ENCODE measurements around the gene PSMD5. TPM values are rescaled to one million over a fixed set of nuclear protein-coding genes. Genes with fewer than 3 reads are reported as not detected.
"Not testable (repeated sequence)": the region's sequence is repeated elsewhere in the genome, so short reads cannot be mapped to it uniquely, and the experiment has no call there.

PSMD5 gene
- polyA plus RNA-seq, 3 donors: 14.8 to 25.9 (median 15.8) TPM

DNA sequence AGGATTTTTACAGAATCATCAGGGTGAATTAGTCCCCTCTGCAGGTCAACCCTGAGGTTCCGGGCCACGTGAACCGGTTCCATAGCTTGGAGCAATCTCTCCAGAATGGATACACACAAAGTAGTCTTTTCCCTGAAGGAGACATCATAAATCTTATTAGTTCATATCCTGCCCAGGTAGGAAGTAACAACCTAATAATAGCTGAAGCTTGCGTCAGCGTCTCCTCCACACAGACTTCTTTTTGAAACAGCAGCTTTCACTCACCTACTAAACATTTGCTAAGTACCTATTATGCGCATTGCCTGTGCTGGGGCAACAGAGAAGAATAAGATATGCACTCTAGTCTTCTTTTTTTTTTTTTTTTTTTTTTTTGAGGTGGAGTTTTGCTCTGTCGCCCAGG lies 9.4 kb downstream of the PSMD5 start:
- 87 to 96% (median 91%) methylated on average over 6 to 7 of the region's 7 CpGs for WGBS, 3 donors

GRCh38 chr9:120832807-120833206 lies 9.9 kb downstream of the PSMD5 start:
- no peak overlapping the region for H3K27ac ChIP-seq (ENCODE audit: low read depth, low read length)

More for the DNA sequence above, 9.4 kb downstream of the PSMD5 start:
- no peak overlapping the region for H3K27ac ChIP-seq (ENCODE audit: low read depth, low read length)

- no peak overlapping the region for H3K27ac ChIP-seq (ENCODE audit: low read depth, low read length)
- 92 to 98% (median 94%) methylated on average over 3 of the region's 3 CpGs for WGBS, 3 donors
Measured at GRCh38 chr9:120830865-120831264, 11.9 kb downstream of the PSMD5 start.

DNA sequence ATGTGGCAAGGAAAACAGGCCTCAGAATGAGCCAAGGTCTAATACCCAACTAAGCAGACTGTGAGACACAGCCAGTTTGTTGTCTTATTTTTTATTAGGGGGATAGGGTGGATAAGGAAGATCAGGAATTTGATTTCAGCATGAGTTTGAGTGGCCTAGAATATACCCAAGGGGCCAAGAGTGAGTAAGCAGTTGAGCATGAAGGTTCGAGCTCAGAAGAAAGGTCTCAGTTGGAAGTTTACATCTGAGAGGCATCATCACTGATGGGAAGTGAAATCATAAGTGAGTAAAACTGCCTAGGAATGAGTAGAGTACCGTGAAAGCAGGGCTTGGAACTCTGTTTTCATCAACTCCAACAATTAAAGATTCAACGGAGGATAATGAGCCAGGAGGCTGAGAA lies 12.6 kb downstream of the PSMD5 start:
- H3K27ac ChIP-seq (ENCODE audit: low read depth, low read length): no peak overlapping the region
- WGBS, 3 donors: 81 to 94% (median 90%) methylated on average over 3 of the region's 3 CpGs

- H3K27ac ChIP-seq (ENCODE audit: low read depth, low read length): no peak overlapping the region
- 83 to 95% (median 91%) methylated on average over 1 of the region's 1 CpG for WGBS, 3 donors
Measured at GRCh38 chr9:120829650-120830049, 13.1 kb downstream of the PSMD5 start.

- H3K27ac ChIP-seq (ENCODE audit: low read depth, low read length): no peak overlapping the region
- WGBS, 3 donors: 48 to 95% (median 93%) methylated on average over 4 of the region's 4 CpGs
Measured at GRCh38 chr9:120820095-120820494, 22.6 kb downstream of the PSMD5 start.

DNA sequence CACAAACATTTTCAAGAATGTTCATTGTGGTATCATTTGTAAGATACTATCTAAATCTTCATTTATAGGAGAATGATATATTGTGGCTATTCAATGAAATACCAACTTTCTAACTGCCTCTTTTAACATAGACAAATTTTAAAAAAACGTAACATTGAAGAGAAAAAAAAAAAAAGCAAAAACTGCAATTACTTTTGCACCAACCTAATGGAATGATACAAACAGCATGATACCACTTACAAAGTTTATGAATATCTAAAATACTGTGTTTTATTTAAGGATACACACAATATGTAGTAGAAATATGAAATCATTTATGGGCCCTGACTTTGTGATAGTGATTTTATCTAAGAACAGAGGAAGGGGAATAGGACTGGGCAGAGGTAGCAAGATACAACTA lies 24.1 kb downstream of the PSMD5 start:
- H3K27ac ChIP-seq (ENCODE audit: low read depth, low read length): no peak overlapping the region
- WGBS, 3 donors: 79 to 96% (median 88%) methylated on average over 1 of the region's 1 CpG

- WGBS, 3 donors: 86 to 97% (median 91%) methylated on average over 4 of the region's 4 CpGs
- H3K27ac ChIP-seq (ENCODE audit: low read depth, low read length): no peak overlapping the region
Measured at GRCh38 chr9:120815075-120815474, 27.6 kb downstream of the PSMD5 start.

DNA sequence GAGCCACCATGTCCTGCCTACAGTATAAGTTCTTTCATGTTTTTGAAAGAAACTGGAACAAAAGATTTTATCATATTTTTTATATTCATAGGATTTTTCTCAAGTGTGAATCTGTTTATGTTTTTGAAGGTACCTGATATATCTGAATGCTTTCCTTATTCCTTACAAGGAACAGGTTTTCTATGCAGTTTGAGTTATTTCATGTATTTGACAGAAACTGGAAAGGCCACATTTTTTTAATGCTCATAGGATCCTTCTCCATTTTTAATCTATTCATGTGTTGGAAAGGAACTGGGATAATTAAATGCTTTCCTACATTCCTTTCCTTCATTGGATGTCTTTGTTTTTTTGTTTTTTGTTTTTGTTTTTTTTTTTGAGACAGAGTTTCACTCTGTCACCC lies 33.8 kb downstream of the PSMD5 start:
- H3K27ac ChIP-seq (ENCODE audit: low read depth, low read length): no peak overlapping the region

GRCh38 chr9:120807607-120808379 lies 34.9 kb downstream of the PSMD5 start:
- no peak overlapping the region for H3K27ac ChIP-seq (ENCODE audit: low read depth, low read length)

DNA sequence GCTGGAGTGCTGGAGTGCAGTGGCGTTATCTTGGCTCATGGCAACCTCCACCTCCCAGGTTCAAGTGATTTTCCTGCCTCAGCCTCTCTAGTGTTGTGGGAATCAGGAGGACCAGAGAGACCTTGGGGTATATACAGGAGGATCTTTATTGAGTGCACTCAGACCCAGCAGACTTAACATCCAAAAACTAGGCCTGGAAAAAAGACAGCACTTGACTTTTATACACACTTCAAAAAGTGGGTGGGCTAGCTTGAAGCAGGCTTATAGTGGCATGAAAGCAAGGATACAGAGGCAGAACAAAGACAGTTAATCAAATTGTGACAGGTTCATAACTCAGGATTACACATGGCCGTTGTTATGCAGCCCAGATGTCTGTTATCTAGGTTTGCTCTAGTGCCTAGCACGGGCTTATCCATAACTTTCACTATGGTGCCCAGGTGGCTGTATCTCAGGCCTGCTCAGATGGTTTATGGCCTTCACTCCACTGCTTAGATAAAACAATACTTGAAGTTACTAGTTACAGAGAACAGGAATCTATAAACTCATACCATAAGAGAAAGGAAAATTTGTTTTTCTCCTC lies 37.8 kb downstream of the PSMD5 start:
- not testable (repeated sequence) for H3K27ac ChIP-seq (ENCODE audit: low read depth, low read length)
- WGBS, 3 donors: 63 to 90% (median 82%) methylated on average over 3 of the region's 3 CpGs

- H3K27ac ChIP-seq (ENCODE audit: low read depth, low read length): no peak overlapping the region
- WGBS, 3 donors: 90 to 93% (median 93%) methylated on average over 7 of the region's 7 CpGs
Measured at GRCh38 chr9:120801441-120801840, 41.3 kb downstream of the PSMD5 start.

DNA sequence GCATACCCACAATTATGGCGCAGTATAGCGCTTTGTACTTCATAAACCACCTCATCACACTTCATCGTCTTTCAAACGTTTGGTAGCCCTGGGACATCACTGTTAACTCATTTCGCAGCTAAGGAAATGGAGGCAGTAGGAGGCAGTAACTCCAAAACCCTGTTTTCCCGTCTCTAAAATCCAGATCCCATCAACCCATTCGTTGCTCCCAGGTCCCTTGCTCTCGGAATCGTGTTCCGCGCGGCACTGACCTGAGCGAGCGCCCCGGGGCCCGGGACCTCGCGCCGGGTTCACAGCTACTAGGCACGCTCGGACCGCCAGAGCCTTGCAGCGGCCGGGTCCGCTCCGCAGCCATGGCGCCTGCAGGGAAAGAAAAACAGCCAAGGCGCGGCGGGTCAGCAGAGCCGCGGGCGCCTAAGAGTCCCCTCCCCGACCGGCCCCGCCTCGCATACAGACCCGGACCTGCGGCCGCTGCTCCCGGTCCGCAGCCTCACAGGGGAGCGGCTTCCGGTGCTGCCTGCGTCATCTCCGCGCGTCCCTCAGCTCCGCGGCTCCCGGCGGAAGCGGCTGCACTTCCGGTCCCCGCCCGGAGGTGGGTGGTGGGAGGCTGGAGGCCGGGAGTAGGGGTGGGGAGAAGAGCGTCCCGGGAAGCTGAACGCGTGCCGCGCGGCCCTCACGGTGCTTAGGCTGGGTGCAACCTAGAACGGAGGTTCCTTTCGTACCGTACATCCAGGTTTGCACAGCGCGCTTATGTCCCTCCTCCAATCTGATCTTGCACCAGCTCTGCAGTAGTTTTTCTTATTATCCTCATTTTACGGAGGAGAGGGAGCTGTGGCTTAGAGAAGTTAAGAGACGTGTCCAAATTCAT lies 49.6 kb downstream of the PSMD5 start, which contains the start of gene FBXW2:
Gene FBXW2, minus strand, starts transcription at position 519 of the 868 bp plus-strand sequence. CDS start 5,158 bp downstream, outside the sequence.
- H3K27ac ChIP-seq (ENCODE audit: low read depth, low read length): no peak within 1 kb of the TSS

DNA sequence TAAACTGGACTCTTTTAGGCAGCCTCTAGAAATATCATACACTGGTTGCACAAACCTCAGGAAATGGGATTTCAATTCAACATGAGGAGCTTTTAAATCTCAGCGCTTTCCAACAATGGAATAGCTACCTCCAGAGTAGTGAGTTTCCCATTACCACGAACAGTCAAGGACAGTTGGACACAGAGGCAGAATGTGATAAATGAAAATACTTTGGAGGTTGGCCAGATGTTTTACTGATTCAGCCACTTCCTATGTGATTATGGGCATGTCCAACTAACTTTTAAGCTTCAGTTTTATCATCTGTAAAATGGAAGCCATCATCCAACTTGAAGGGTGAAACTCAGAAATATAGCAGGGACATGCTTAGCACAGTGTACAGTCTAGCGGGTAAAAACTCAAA lies 51.6 kb downstream of the PSMD5 start:
- 49 to 79% (median 75%) methylated on average over 3 of the region's 3 CpGs for WGBS, 3 donors
- H3K27ac ChIP-seq (ENCODE audit: low read depth, low read length): no peak overlapping the region

More for the DNA sequence above, 49.6 kb downstream of the PSMD5 start, which contains the start of gene FBXW2:
- WGBS, 3 donors: 0% methylated on average over 69 to 72 of the region's 72 CpGs

- H3K27ac ChIP-seq (ENCODE audit: low read depth, low read length): no peak overlapping the region
- WGBS, 3 donors: 51 to 57% (median 57%) methylated on average over 4 of the region's 4 CpGs
Measured at GRCh38 chr9:120787933-120788332, 54.8 kb downstream of the PSMD5 start.

- WGBS, 3 donors: 42 to 63% (median 50%) methylated on average over 2 of the region's 2 CpGs
- peak overlapping the region; percentile 90 for H3K27ac ChIP-seq (ENCODE audit: low read depth, low read length)
Measured at GRCh38 chr9:120783602-120784047, 59.1 kb downstream of the PSMD5 start.

DNA sequence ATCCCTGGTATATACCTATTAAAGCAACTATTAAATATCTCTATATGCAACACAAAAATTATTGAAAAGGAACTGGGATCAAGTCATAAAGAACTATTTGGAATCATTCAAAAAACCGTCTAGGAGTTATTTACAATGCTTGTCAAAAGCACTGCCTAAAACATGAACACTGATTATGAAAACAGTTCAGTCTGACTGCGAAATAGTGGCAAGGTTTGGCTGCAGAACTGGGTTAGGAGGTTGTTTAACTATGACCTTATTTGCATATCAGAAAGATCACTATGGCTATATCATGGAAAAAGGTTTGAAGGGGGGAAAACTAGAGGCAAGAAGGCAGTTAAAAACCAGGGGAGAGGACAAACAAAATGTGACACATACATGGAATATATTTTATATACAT lies 61.5 kb downstream of the PSMD5 start:
- 35 to 82% (median 78%) methylated on average over 2 of the region's 2 CpGs for WGBS, 3 donors
- no peak overlapping the region for H3K27ac ChIP-seq (ENCODE audit: low read depth, low read length)

DNA sequence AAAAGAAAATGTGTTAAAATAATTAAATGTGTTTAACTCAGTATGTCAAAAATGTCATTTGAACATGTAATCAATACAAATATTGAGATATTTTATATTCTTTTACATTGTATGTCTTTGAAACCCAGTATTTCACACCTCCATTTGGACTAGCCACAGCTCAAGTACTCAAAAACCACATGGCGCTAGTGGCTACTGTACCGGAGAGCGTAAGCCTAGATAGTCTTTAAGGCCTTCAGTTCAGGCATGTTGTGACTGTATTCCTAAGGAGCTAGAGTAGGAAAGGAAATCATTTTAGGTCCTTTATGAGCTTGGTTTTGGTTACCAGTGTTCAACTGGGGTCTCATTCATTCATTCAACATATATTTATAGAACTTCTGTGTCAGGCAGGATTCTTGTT lies 62.4 kb downstream of the PSMD5 start:
- no peak overlapping the region for H3K27ac ChIP-seq (ENCODE audit: low read depth, low read length)
- WGBS, 3 donors: 95 to 100% (median 98%) methylated on average over 3 of the region's 3 CpGs

- no peak overlapping the region for H3K27ac ChIP-seq (ENCODE audit: low read depth, low read length)
Measured at GRCh38 chr9:120779227-120779626, 63.5 kb downstream of the PSMD5 start.

Data from adipose tissue (tissue), 3 donors.